Measurements from ENCODE around the gene TDRD7. TPM values are rescaled to one million over a fixed set of nuclear protein-coding genes. Genes with fewer than 3 reads are reported as not detected.

Gene TDRD7
- polyA plus RNA-seq, 12 donors = 3.6 to 6.7 (median 5.5) TPM; not detected in 1

DNA sequence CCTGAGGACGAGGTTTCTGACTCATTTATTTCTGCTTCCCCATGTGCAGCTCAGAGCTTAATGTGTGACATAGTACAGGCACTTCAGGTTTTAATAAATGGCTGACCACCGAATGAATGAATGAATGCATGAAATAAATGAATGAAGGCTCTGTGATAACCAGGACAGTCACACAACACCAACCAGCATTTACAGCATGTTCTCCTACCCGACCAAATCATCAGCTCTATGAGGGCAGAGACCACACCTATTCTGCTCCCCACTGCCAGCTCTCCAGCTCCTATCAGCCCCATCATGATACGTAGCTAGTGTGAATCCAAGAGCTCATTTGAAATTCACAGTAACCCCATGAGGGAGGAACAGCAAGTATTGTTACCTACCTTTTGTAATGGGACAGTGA is 94.4 kb downstream of the TDRD7 start:
- no peak for DNase-seq

DNA sequence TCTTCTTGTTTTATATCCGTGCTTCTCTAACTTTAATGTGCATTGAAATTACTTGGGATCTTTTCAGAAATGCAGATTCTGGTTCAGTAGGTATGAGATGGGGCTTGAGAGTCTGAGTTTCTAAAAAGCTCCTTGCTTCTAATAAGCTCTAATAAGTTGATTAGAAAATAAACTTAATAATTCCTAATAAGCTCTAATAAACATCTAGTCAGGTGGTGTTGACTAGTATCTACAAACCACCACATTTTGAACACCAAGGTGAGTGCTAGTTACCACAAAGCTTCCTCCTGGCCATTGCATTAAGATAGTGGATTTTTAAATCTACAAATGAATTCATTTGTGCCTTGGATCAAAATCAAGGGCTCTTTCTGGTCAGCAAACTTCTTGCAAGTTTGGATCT is 94.9 kb downstream of the TDRD7 start:
- no peak for DNase-seq

DNA sequence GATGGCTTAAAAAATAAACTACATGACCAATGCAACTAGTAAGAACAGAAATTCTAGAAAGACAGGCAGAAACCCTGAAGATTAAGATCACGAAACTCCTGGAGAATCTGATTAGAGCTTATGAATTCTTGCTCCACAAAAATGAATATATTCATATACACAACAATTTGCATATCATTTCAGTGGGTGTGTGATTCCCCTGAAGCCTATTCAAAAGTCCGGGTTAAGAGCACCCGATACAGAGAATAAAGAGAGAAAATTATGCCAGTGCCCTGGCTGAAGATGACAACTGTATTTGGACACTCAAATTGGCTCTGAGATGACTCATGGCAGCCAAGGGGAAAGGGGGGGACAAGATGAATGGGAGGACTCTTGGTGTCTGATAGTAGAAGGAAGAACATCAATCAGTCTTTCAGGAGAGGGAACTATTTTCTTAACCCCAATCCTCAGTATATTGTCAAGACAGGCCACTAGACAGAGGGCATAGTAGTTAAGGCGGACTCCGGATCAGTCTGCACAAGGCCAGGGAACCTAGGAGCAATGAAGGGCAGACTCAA is 95.6 kb downstream of the TDRD7 start:
- DNase-seq = no peak

- no peak for DNase-seq
Measured at GRCh38 chr9:97508852-97509251, 97.0 kb downstream of the TDRD7 start.

DNA sequence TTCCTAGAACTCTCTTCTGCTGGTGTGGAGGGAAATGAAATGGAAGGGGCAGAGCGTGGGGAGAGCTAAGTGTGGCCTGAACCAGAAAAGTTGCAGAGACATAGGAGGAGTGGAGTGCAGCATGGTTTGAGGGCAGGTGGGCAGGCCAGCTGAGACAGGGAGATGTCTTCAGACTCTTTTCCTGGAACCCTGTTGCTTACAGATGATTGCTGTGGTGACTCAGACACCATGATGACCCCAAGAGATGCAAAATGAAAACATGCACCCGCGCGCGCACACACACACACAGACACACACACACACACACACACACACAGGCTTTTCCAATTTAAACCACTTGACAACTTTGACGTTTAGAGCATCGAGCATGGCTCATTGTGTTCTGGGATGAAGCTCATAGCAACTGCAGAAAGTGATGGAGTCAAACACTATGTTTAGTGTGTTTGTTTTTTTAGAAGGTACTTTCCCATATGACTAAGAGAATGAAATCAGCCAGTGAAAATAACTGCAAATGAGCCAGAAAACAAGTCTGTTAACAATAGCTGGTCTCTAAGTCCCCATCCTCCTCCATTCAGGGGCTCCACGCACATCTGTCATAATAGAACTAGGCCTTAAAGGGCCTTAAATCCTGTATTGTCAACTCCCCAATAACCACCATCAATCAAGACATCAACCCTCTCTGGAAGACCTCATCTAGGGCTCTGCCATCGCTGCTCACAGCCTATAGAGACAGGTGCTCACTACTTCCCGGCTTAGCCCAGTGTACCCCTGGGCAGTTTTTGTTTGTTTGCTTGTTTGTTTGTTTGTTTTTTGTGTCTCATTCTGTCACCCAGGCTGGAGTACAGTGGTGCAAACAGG is 99.1 kb downstream of the TDRD7 start:
- DNase-seq = no peak

GRCh38 chr9:97511655-97512427 is 99.9 kb downstream of the TDRD7 start:
- no peak for DNase-seq

GRCh38 chr9:97512966-97513560 is 101.2 kb downstream of the TDRD7 start:
- DNase-seq = no peak

DNA sequence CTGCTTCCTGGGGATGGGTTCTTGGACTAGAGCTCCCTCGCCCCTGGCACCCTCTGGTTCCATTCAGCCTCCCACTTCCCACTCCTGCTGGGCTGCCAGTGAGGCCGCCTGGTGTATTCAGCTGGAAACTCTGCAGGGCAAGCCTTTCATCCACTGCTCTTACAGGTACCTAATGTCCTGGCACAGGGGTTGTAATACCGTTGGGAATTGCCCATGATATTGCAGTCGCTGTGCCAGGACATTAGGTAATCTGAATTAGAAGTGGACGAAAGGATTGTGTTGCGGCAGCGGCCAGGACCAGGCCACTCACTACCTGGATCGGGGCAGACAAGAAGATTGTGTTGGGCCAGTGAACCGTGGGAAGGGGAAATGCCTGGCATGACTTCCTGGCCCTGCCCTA is 102.6 kb downstream of the TDRD7 start:
- DNase-seq = no peak

- DNase-seq = no peak
Measured at GRCh38 chr9:97515662-97516061, 103.8 kb downstream of the TDRD7 start.

DNA sequence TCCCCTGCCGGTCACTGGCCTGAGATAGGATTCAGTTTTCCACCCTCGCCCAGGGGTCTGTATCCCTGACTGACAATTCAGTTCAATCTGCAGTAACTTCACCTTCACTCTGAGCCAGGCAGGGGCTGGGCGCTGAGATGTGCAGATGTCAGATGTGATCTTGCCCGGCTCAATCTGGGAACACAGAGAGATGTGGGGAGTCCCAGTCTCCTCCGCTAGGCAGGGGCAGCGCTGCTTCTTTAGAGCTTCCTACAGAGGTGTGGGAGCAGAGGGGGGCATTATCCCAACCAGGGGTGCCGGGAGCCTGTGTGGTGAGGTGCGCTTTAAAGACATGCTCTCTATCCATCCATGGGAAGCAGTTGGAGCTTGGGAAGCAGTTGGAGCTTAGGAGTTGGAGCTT is 104.2 kb downstream of the TDRD7 start:
- DNase-seq = no peak

DNA sequence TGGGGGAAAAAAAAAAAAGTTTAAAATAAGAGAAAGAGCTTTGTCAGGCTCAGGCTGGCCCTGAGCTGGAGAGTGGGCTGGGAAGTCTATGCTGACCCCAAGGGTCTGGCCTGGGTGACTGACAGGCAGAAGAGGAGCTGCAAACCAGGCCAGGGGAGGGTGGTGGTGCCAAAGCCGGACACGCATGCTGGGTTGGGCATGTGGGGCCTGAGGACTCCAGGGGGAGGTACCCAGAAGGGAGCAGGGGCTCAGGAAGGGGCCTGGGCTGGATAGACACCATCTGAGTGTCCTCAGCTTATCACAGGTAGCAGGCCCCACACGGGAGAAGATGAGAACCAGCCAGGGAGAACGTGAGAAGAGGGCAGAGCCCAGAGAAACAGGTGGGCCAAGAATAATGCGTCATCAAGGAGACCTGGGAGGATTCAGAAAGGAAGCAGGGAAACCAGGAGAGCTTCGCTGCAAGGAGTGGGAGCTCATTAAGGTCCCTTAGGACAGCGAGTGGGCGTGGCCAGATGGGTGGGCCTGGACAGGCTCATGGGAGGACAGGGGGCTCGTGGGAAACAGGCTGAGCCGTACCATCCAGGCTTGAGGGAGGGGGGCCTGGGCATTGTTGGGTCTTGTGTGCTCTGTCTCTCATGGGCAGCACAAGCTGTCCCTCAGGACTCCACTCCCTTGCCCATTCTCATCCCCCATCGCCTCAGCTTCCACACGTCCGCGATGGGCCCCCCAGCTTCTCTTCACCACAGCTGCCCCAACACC is 105.6 kb downstream of the TDRD7 start:
- DNase-seq = no peak

GRCh38 chr9:97518166-97518908 is 106.4 kb downstream of the TDRD7 start:
- DNase-seq = no peak

GRCh38 chr9:97518909-97519307 is 107.0 kb downstream of the TDRD7 start:
- DNase-seq = no peak

- DNase-seq = no peak
Measured at GRCh38 chr9:97519441-97519970, 107.6 kb downstream of the TDRD7 start.

DNA sequence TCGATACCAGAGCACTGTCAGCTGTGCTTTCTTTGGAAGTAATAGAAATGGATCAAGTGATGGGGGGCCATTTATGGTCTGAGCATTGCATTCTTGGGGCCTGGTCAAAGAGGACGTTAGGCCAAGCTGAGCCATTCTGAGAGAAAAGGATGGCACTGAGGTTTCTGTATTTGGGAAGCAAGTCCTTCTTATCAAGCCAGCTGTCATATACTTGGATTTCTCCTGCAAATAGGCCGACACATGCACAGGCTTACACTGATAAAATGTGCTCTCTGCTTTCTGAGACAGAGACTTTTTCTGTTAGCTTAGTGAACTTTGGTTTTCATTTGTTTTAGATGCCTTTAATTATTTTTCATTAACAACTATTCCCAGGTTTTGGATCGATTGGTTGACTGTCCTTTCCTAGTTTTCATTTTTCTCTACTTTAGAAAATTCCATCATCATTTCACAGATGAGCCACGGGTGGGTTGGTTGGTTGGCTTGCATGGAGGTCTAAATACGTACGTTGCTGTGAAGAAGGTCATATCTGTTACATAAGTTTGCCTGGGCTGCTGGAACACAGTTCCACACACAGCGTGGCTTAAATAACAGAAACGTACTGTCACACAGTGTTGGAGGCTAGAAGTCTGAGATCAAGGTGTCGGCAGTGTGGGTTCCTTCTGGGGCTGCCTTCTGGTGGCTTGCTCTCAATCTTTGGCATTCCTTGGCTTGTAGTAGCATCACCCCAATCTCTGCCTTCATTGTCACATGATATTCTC is 109.9 kb downstream of the TDRD7 start:
- DNase-seq = no peak

GRCh38 chr9:97524424-97524823 is 112.5 kb downstream of the TDRD7 start:
- DNase-seq = no peak

- no peak for DNase-seq
Measured at GRCh38 chr9:97525451-97525850, 113.6 kb downstream of the TDRD7 start.

GRCh38 chr9:97526895-97527575 is 115.1 kb downstream of the TDRD7 start:
- no peak for DNase-seq
